ENCODE data around the gene FBXW8.
A peak's percentile ranks its signal among the peaks of the same experiment; 100 is the strongest.

FBXW8 gene

DNA sequence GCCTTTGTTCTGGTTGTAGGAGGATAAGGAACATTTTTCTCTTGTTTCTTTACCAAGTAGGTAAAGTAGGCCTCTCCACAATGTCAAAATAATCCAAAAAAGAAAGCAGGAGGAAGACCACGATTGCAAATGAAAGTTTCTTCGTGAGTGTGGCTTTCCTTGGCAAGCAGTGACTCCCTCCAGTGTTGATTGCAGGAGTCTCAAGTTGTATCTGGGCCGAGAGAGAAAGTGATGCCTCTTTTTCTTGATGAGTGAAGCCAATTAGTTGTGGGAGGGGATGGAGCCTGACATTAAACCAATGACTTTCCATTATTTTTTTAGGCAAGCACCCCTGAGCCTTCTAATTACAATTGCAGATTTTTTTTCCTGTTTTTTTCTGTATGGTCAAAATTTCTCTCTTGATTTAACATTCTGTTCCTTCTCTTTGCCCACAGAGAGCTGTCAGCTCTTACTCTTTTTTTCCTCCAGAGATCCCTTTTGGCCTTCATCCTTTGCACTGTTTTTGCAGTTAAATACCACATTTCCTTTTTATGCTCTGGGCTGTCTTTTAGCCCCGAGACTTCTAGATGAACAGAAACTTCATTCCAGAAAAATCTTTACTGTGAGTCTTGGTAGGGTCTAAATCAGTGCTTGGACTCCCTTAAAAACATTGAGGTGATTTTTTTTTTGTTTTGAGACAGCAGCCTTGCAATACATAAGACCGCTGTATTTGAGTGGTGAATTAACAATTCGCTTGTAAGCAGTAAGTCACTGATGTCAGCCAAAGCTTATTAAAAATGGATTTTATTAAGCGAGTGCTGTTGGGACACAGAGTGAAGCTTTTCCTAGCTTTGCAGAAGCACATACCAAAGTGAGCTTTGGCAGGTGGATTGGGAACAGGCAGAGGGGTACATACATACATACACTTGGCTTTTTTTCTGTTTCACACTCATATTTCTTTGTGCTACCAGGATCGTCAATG lies 15.8 kb downstream of the FBXW8 start:
- Mint-ChIP-seq H3K27ac (no peak overlapping the region), H3K27me3 (no peaks in the 10 kb centered on the region), H3K36me3 (ENCODE audit: low read depth) (peaks cover 29% of the 10 kb centered on the region), H3K9me3 (no peaks in the 10 kb centered on the region), H3K4me1 (ENCODE audit: low read depth) (peaks cover 43% of the 10 kb centered on the region), H3K4me3 (no peak overlapping the region)
- intact Hi-C loops (cut with micrococcal nuclease): no loop called here

DNA sequence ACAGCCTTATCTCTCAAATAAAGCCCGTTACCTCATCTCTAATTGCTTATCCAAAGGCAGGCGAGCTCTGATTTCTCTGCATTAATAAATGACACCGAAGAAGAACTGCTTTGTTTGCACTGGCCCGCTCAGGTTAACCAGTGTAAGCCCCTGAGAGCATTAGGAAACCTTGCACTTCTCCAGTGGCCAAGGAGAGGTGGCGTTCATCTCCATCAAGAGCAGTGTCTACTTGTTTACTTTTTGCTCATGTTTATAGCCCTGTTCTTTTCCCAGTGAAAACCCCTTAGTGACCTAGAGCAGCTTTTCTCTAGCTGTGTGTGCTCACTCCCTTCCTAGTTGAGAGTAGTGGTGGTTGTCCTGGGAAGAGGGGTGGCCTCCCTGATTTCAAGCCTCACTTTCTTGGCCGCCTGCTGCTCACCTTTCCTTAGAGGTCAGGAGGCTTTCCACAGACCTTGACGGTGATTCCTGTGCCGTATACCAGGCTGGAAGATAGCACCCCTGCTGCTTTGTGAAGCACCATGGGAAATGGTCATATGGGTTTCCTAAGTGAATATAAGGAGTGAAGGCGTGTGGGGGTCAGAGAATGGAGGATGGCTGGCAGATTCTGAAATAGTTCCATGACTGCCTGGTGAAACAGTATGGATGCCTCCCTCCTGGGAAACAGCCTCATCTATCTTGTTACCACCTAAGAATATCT lies 16.6 kb downstream of the FBXW8 start:
- no peaks in the 10 kb centered on the region for H3K9me3 Mint-ChIP-seq
- no peak overlapping the region for H3K4me3 Mint-ChIP-seq
- peaks cover 34% of the 10 kb centered on the region for H3K36me3 Mint-ChIP-seq (ENCODE audit: low read depth)
- no peak overlapping the region for H3K27ac Mint-ChIP-seq
- intact Hi-C loops (cut with micrococcal nuclease): no loop called here
- peaks cover 51% of the 10 kb centered on the region for H3K4me1 Mint-ChIP-seq (ENCODE audit: low read depth)
- no peaks in the 10 kb centered on the region for H3K27me3 Mint-ChIP-seq

DNA sequence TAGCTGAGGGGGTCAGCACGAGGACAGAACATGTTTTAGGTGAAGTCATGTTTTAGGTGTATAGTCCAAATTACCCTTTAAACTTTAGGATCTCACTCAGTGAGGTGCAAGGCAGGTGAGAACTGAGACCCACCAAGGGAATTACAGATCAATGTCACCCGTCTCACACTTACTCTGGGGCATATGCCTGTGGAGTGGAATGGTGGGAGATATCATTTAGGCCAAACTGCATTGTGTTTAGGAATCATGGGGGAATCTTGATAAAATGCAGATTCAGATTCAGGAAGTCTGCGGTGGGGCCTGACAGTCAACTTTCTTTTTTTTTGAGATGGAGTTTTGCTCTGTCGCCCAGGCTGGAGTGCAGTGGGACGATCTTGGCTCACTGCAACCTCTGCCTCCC lies 17.8 kb downstream of the FBXW8 start:
- Mint-ChIP-seq H3K27ac (peak overlapping the region; percentile 47), H3K4me3 (no peak overlapping the region), H3K36me3 (ENCODE audit: low read depth) (peaks cover 34% of the 10 kb centered on the region), H3K9me3 (no peaks in the 10 kb centered on the region), H3K4me1 (ENCODE audit: low read depth) (peaks cover 51% of the 10 kb centered on the region), H3K27me3 (no peaks in the 10 kb centered on the region)
- intact Hi-C loops (cut with micrococcal nuclease): no loop called here

DNA sequence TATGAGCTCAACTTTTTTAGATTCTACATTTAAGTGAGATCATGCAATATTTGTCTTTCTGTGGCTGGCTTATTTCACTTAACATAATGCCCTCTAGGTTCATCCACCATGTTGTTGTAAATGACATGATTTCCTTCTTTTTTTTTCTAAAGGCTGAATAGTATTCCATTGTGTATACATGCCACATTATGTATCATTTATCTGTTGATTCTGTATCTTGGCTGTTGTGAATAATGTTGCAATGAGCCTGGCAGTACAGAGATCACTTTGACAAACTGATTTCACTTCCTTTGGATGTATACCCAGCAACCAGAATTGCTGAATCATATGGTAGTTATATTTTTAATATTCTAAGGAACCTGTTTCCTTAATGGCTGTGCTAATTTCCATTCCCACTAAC lies 19.1 kb downstream of the FBXW8 start:
- H3K9me3 Mint-ChIP-seq: no peaks in the 10 kb centered on the region
- H3K36me3 Mint-ChIP-seq (ENCODE audit: low read depth): peaks cover 39% of the 10 kb centered on the region
- no peaks in the 10 kb centered on the region for H3K27me3 Mint-ChIP-seq
- H3K4me1 Mint-ChIP-seq (ENCODE audit: low read depth): peaks cover 55% of the 10 kb centered on the region
- H3K27ac Mint-ChIP-seq: peak overlapping the region; percentile 81
- H3K4me3 Mint-ChIP-seq: no peak overlapping the region
- intact Hi-C loops (cut with micrococcal nuclease): no loop called here

DNA sequence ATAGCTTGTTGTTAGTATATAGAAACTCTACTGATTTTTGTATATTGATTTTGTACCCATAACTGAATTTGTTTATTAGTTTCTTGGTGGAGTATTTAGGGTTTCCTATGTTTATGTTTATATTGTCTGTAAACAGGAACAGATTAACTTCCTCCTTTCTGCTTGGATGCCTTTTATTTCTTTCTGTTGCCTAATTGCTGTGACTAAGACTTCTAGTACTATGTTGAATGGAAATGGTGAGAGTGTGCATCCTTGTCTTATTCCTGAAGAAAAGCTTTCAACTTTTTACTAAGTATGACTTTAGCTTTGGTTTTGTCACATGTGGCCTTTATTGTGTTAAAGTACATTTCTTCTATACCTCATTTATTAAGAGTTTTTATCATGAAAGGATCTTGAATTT lies 20.9 kb downstream of the FBXW8 start:
- Mint-ChIP-seq H3K27me3 (no peaks in the 10 kb centered on the region), H3K36me3 (ENCODE audit: low read depth) (peaks cover 44% of the 10 kb centered on the region), H3K27ac (no peak overlapping the region), H3K4me1 (ENCODE audit: low read depth) (peaks cover 67% of the 10 kb centered on the region), H3K4me3 (no peak overlapping the region), H3K9me3 (peaks cover 4% of the 10 kb centered on the region)
- intact Hi-C loops (cut with micrococcal nuclease): no loop called here

DNA sequence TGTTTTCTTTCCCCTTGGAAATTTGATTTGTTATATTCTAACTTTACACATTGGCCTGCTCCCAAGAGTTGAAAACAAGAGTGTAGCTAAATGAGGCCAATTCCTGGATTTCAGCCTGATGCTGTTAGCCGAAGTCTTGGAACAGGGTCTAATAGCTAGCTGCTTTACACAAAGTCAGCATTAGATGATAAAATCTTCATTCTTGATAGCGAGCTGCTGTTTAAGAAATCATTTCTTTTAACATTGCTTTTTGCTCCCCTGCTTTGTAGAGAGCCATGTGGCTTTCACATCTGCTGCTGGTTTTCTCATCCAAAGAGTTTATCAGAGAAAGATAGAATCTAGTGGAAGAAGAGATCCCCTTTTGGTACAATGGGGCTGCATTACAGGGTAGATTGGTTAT lies 22.3 kb downstream of the FBXW8 start:
- Mint-ChIP-seq H3K9me3 (peaks cover 9% of the 10 kb centered on the region), H3K27me3 (no peaks in the 10 kb centered on the region), H3K27ac (no peak overlapping the region), H3K36me3 (ENCODE audit: low read depth) (peaks cover 43% of the 10 kb centered on the region), H3K4me1 (ENCODE audit: low read depth) (peaks cover 71% of the 10 kb centered on the region), H3K4me3 (no peak overlapping the region)
- intact Hi-C loops (cut with micrococcal nuclease): no loop called here

DNA sequence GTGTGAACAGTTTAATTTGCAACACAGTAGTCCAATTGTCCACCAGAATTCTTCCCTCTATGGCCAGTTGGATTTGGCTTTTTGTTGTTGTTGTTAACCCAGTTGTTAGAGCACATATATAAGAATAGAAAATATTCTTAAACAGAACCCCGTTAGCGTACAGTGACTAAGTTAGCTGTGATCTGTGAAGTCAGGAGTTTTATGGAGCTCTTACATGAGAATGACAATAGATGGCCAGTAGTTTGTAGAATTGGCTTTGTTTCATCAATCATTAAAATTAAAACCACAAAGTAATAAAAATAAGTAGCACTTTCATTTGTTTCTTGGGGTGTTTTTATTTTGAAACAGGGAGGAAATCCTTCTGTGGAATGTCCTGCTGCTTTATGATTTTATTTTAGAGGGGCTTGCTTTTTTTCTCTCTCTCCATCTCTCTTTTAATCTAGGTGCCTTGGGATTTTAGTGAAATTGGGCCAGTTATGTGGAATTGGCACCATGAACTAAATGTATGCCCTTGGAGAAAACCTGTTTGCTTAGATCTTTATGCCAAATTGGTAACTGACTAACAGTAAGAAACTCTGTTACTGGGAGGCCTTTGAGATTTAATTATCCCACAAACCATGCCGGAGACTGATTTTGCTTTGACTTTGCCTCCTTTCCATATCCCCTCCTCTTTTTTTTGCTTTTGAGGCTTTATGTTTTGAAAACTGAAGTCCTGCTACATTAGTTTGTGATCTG lies 22.9 kb downstream of the FBXW8 start:
- Mint-ChIP-seq H3K36me3 (ENCODE audit: low read depth) (peaks cover 37% of the 10 kb centered on the region), H3K27ac (no peak overlapping the region), H3K4me3 (no peak overlapping the region), H3K9me3 (peaks cover 9% of the 10 kb centered on the region), H3K27me3 (no peaks in the 10 kb centered on the region), H3K4me1 (ENCODE audit: low read depth) (peaks cover 66% of the 10 kb centered on the region)
- intact Hi-C loops (cut with micrococcal nuclease): no loop called here

DNA sequence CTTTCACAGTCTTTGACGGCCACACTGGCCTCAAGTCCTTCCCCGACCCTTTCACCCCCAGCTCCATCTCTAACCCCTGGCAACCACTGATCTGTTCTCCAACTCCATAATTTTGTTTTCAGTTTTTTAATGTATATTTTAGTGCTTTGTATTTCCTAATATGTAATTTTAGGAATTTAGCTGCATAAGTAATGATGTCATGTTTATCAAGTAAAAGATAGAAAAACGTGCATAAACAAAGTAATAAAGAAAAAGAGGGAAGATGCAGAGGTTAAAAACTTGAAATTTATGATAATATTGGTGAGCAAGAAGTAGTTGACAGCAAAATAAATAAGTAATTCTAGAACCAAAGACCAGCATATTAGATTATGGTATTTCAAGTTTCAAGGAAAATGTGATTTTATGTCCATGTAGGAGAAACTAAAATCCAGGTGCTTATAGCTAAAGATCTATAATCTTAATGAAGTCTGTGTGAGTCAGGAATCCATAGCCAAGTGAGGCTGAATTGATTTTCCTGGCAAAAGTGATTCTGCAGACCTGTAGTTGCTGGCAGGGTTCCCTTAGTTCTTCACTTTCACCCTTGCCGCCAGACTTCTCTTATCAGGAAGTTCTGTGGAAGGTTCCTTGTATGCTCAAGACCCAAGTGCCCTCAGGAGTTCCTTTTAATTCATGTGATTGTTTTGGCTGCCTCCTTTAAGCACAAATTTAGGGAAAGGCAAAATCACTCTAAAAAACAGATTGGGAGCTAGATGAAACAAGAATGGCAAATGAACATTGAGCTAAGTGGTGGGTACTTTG lies 24.4 kb downstream of the FBXW8 start:
- peak overlapping the region; percentile 44 for H3K27ac Mint-ChIP-seq
- peaks cover 9% of the 10 kb centered on the region for H3K9me3 Mint-ChIP-seq
- peak overlapping the region; percentile 17 for H3K4me3 Mint-ChIP-seq
- H3K27me3 Mint-ChIP-seq: no peaks in the 10 kb centered on the region
- intact Hi-C loops (cut with micrococcal nuclease): no loop called here
- peaks cover 53% of the 10 kb centered on the region for H3K4me1 Mint-ChIP-seq (ENCODE audit: low read depth)
- H3K36me3 Mint-ChIP-seq (ENCODE audit: low read depth): peaks cover 31% of the 10 kb centered on the region

DNA sequence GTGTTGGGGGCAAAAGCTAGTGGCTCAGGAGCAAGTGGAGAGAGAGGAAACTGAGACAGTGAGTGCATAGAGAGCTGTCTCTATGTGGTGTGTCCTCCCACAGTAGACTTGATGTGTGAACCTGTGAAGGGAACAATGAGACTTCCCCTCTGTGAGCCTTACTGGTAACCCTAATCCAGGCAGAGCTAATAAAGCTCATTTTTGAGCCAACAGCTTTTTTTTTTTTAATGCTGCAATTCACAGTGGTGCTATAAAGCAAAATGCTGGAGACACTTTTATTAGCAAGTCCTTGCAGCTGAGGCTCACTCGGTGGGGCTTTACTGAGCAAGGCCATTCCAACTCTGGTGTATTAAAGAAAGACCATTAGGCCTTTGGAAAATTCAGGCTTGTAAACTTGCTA lies 26.9 kb downstream of the FBXW8 start:
- peak overlapping the region; percentile 44 for H3K27ac Mint-ChIP-seq
- peaks cover 9% of the 10 kb centered on the region for H3K9me3 Mint-ChIP-seq
- H3K4me3 Mint-ChIP-seq: no peak overlapping the region
- no peaks in the 10 kb centered on the region for H3K27me3 Mint-ChIP-seq
- intact Hi-C loops (cut with micrococcal nuclease): no loop called here
- H3K4me1 Mint-ChIP-seq (ENCODE audit: low read depth): peaks cover 37% of the 10 kb centered on the region
- H3K36me3 Mint-ChIP-seq (ENCODE audit: low read depth): peaks cover 38% of the 10 kb centered on the region

DNA sequence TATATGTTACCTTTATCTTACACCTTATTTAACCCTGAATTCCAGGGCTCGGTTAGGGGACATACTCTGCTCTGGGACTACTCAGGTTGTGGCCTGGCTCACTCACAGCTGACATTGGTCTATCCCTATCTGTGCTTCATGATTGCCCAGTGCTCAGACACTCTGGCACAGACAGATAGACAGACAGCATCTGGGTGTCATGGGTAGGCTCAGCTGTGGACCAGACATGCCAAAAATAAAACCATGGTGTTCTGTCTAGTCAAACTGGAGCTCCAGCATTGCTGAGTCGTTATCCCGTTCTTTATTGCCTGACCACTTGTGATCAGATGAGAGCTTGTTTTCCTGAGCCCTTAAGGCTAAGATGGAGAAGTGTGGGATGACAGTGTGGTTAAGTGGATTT lies 29.0 kb downstream of the FBXW8 start:
- Mint-ChIP-seq H3K36me3 (ENCODE audit: low read depth) (peaks cover 43% of the 10 kb centered on the region), H3K27ac (no peak overlapping the region), H3K9me3 (peaks cover 19% of the 10 kb centered on the region), H3K4me1 (ENCODE audit: low read depth) (peaks cover 35% of the 10 kb centered on the region), H3K27me3 (no peaks in the 10 kb centered on the region), H3K4me3 (no peak overlapping the region)
- intact Hi-C loops (cut with micrococcal nuclease): no loop called here

DNA sequence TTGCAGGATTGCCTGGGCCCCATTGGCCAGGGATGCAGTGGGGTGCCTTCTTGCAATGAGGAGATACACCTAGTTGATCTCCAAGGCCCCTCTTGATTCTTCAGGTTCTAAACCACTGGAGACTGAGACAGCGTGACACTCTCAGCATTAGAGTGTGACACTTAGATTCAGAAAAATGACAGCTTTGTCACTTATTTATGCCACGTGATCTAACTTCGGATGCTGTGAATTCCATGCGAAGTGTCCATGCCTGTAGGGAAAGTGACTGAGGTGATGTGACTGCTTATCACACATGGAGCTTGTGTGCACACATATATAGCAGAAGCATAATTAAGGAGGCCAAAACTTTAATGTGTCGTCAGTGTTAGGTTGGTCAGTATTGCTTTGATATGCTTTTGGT lies 30.4 kb downstream of the FBXW8 start:
- Mint-ChIP-seq H3K4me3 (no peak overlapping the region), H3K27me3 (no peaks in the 10 kb centered on the region), H3K4me1 (ENCODE audit: low read depth) (peaks cover 28% of the 10 kb centered on the region), H3K9me3 (peaks cover 19% of the 10 kb centered on the region), H3K27ac (no peak overlapping the region), H3K36me3 (ENCODE audit: low read depth) (peaks cover 50% of the 10 kb centered on the region)
- intact Hi-C loops (cut with micrococcal nuclease): no loop called here

DNA sequence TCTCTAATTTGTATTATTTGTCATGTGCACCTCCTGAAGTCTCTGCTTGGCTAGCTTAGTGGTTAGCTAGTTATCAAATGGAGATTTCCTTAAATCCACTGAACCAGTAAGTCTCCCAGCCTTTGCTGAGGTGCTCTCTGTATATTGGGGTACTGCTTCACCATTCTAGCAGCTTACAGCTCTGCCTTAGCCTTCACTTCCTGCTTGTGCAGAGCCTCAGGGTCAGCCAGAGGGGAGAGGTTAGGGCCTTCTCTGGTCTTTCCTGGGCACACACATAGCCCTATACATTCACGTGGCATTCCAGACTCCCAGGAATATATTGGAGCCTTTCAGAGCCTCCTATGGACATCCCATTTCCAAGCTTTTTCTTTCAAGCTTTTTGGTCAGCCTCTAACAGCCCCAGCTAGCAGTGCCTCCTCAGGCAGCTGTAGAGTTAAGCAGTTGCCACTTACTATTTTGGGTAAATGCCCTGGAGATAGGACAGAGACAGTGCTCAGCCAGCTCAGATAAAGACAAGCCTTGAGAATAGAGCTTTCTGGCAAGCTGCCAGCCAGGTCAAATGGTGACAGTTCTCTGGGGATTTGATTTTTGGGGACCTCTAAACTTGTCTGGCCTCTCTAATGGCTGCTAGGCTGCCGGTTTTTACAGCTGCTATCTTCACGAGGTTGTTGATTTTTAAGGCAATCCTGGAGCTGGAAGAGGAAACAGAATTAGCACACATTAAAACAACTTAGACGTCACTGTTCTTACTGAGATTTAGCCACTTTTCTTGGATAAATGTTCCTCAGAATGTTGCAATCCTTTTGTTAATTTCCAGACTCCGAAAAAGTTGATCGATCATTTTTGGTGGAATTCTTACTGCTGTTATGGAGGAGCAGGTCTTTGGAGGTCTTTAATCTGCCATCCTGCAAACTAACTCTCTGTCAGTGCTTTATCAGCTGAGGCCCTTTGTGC lies 32.9 kb downstream of the FBXW8 start:
- H3K36me3 Mint-ChIP-seq (ENCODE audit: low read depth): peaks cover 53% of the 10 kb centered on the region
- intact Hi-C loops (cut with micrococcal nuclease): no loop called here
- H3K4me1 Mint-ChIP-seq (ENCODE audit: low read depth): peaks cover 13% of the 10 kb centered on the region
- no peak overlapping the region for H3K4me3 Mint-ChIP-seq
- no peaks in the 10 kb centered on the region for H3K27me3 Mint-ChIP-seq
- peaks cover 10% of the 10 kb centered on the region for H3K9me3 Mint-ChIP-seq
- no peak overlapping the region for H3K27ac Mint-ChIP-seq
